Neutrophil (primary cell): Measurements from ENCODE around the gene GAK.

Experiments used
- H3K27ac ChIP-seq: fragments of 200-600 bp; sonication (generic); 2 replicates; pipeline ENCODE4 v1.5.1; 2016; ENCODE audit warnings: mild to moderate bottlenecking, moderate library complexity
- H3K27me3 ChIP-seq: fragments of 200-600 bp; sonication (generic); 2 replicates; pipeline ENCODE4 v1.6.0; 2016; ENCODE audit warnings: mild to moderate bottlenecking
- H3K36me3 ChIP-seq: fragments of 200-600 bp; sonication (generic); 2 replicates; pipeline ENCODE4 v1.5.1; 2017
- H3K4me1 ChIP-seq, 2 experiments: fragments of 200-600 bp in 1 of 2; sonication (generic) in 1 of 2; 1 replicate in 1 of 2; 2 replicates in 1 of 2; pipeline versions ENCODE4 v1.5.1 to v1.6.1; 2013 to 2016; ENCODE audit warnings: low read depth in 1 of 2, low read length in 1 of 2, mild to moderate bottlenecking in 1 of 2, moderate library complexity in 1 of 2; ENCODE audit not compliant: control insufficient read depth in 1 of 2, insufficient read depth in 1 of 2
- H3K4me3 ChIP-seq, 2 experiments: fragments of 200-600 bp in 1 of 2; sonication (generic) in 1 of 2; 1 replicate in 1 of 2; 2 replicates in 1 of 2; pipeline ENCODE4 v1.5.1; 2013 to 2016; ENCODE audit warnings: low read depth in 1 of 2, low read length in 1 of 2, mild to moderate bottlenecking in 1 of 2, moderate library complexity in 1 of 2
- H3K9me3 ChIP-seq: fragments of 200-600 bp; sonication (generic); 2 replicates; pipeline ENCODE4 v1.5.1; 2016
- TF ChIP-seq, protein P1 (sequence below): fragments of 200-600 bp; sonication (generic); IDR thresholded peaks from 2 replicates; pipeline ENCODE4 v1.5.1; 2016; ENCODE audit warnings: antibody characterized with exemption

Gene GAK

DNA sequence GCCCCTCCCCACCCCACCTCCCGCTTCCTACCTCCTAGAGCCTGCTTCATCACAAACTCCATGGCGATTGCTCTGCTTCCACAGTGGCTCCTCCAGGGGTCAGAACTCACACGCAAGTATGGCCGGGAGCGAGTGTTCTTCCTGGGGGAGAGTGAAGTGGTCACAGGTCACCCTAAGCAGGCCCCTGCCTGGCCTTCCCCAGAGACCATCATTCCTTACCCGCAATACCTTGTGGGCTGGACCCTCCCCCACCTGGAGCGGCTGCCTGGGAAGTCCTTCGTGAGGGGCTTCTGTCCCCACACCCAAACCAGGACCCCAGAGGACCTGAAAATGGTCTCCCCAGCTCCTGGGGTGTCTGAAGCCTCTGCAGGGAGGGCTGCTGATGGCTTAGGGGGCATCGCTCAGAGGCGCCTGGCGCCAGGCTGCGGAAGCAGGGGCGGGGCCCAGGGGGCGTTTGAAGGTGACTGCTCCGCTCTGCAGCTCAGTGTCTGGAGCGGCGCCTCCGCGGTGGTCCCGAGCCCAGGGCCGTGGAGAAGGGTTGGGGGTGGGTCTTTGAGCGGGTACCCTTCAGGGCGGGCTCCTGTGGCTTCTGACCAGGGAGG is 107.6 kb downstream of the GAK start:
- Histone ChIP-seq H3K4me1 (peaks cover 0 to 3% of the 10 kb centered on the region in 2 experiments), H3K27me3 (peaks cover 97% of the 10 kb centered on the region), H3K9me3 (no peaks in the 10 kb centered on the region), H3K4me3 (no peak overlapping the region), H3K27ac (no peak overlapping the region), H3K36me3 (no peaks in the 10 kb centered on the region)
- TF ChIP-seq, protein P1, sequence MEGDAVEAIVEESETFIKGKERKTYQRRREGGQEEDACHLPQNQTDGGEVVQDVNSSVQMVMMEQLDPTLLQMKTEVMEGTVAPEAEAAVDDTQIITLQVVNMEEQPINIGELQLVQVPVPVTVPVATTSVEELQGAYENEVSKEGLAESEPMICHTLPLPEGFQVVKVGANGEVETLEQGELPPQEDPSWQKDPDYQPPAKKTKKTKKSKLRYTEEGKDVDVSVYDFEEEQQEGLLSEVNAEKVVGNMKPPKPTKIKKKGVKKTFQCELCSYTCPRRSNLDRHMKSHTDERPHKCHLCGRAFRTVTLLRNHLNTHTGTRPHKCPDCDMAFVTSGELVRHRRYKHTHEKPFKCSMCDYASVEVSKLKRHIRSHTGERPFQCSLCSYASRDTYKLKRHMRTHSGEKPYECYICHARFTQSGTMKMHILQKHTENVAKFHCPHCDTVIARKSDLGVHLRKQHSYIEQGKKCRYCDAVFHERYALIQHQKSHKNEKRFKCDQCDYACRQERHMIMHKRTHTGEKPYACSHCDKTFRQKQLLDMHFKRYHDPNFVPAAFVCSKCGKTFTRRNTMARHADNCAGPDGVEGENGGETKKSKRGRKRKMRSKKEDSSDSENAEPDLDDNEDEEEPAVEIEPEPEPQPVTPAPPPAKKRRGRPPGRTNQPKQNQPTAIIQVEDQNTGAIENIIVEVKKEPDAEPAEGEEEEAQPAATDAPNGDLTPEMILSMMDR, result no peak

DNA sequence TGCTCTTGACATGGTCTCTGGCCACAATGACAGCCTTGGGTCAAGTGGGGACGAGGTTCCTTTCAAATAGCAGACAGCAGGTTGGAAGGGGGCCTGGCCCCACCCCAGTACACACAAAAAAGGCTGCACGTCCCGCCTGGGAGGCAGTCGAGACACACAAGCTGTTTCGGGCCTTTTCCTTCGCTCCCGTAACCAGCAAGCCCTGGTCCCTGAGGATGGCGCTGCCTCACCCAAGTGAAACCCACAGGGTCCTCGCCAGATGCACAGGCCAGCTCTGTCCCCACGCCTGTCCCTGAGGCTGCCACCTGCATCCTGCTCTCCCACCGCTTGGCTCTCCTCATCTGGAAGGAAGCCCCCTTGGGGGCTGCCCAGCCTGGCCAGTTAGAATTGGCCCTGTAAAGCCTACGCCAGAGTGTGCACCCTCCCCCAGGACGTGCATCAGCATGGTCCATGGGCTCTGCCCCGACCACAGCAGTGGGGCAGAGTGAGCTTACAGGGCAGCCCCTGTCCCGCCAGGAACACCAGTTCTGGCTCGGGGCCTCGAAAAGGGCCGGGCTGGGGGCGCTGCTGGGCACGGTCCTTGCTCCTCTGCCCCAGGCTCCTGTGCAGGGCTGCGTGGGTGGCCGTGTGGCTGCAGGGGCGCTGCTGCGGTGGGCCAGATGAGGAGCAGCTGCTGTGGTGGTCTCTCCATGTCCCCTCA is 108.2 kb downstream of the GAK start:
- TF ChIP-seq, protein P1, result no peak
- Histone ChIP-seq H3K4me1 (peaks cover 0 to 3% of the 10 kb centered on the region in 2 experiments), H3K9me3 (no peaks in the 10 kb centered on the region), H3K27ac (no peak overlapping the region), H3K36me3 (no peaks in the 10 kb centered on the region), H3K4me3 (no peak overlapping the region), H3K27me3 (peaks cover 97% of the 10 kb centered on the region)

DNA sequence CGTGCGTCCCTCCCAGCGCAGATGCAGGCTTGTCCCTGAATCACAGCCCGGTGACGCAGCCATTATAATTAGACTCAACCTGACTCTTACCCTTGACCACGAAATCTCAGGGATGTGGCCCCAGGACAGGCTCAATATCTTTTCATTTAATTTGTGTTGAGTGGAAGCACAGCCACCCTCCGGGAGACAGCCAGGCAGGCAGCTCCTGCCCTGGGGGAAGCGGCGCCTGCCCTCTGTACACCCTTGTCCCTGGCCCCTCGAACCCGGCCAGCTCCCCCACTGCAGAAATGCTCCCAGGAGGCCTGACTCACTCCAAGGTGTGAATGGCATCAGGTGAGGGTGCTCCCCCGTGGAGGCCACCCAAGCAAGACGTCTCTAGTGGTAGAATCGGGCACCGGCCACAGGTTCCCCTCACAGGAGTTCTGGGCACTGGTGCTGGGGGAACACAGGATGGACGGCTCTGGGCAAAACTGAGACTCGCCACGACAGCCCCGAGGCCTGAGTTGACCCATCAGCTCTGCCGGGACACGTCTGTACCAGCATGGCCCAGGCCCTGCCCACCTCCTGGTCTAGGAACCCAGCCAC is 108.8 kb downstream of the GAK start:
- TF ChIP-seq, protein P1, result no peak
- Histone ChIP-seq H3K4me1 (peaks cover 0 to 3% of the 10 kb centered on the region in 2 experiments), H3K27me3 (peaks cover 96% of the 10 kb centered on the region), H3K36me3 (no peaks in the 10 kb centered on the region), H3K9me3 (no peaks in the 10 kb centered on the region), H3K4me3 (no peak overlapping the region), H3K27ac (no peak overlapping the region)

DNA sequence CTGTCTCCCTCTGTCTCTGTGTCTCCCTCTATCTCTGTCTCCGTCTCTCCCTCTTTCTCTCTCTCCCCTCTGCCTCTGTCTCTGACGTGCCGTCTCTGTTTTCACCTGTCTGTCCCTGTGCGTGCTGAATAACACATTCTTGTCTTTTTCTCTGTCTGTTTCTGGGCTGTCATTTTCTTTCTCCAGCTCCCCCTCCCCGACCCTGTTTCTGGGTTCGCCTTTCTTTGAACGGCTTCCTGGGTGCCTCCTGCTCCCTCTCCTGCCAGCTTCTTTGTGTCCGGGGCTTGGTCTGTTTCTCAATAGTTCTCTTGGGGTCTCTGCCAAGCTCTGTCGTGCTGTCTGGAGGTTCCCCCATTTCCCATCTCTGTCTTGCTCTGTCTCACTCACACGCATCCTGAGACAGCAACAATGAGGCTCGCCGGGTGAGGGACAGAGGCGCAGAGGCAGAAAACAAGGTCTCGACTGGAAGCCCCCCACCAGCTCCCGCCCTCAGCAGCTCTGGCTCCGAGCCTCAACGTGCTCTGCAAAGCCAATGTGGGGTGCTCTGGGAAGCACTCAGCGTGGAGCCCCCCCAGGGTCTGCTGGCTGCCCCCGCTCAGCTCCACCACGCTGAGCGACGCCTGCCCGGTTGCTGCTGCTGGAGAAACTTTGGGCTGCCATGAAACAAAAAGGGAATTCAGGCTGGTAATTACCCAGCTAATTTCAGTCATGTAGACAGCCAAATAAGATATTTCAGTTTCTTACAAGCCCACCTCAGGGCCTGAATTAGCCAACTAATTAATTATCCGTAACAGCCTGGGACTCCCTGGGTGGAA is 109.5 kb downstream of the GAK start:
- H3K4me3 ChIP-seq, result no peak overlapping the region
- peaks cover 96% of the 10 kb centered on the region for H3K27me3 ChIP-seq
- H3K9me3 ChIP-seq, result no peaks in the 10 kb centered on the region
- H3K27ac ChIP-seq, result no peak overlapping the region
- no peaks in the 10 kb centered on the region for H3K36me3 ChIP-seq
- TF ChIP-seq, protein P1, result no peak
- peaks cover 0 to 3% of the 10 kb centered on the region in 2 experiments for H3K4me1 ChIP-seq

DNA sequence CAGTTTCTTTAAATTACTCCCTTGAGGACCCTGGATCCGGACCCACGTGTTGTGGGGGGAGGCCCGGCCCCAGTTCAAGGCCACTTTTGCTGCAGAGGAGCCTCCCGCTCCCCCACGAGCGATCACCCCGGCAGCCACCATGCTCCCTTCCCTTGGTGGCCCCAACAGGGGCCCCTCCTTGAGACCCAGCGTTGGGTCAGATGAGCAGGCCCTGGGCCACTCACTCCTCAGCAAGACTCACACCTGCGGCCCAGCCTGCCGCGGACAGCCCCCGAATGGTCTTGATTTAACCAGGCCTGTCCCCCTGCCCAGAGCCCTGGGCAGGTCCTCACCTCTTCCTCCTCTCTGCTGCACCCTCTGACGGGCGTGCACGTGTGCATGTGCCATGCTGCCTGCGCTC is 110.5 kb downstream of the GAK start:
- TF ChIP-seq, protein P1, result no peak
- Histone ChIP-seq H3K36me3 (no peaks in the 10 kb centered on the region), H3K27ac (no peak overlapping the region), H3K9me3 (no peaks in the 10 kb centered on the region), H3K27me3 (peaks cover 92% of the 10 kb centered on the region), H3K4me3 (no peak overlapping the region), H3K4me1 (peaks cover 0 to 3% of the 10 kb centered on the region in 2 experiments)
